Neural progenitor cell (in vitro differentiated cells): ENCODE results near the gene P2RX3. TPM values are rescaled to one million over a fixed set of nuclear protein-coding genes. Genes with fewer than 3 reads are reported as not detected.

Source experiments
- DNase-seq: peaks from one replicate; pipeline ENCODE4 v3.0.0-alpha.2; 2016; ENCODE audit warnings: low spot score
- H2AFZ ChIP-seq: fragments of 200-600 bp; sonication (generic); replicated peaks from 2 replicates; pipeline ENCODE4 v1.6.1; 2016; ENCODE audit warnings: antibody characterized with exemption
- H3F3A ChIP-seq: fragments of 200-600 bp; sonication (generic); 2 replicates; pipeline ENCODE4 v1.6.1; 2016; ENCODE audit warnings: antibody characterized with exemption, low read depth
- H3K27ac ChIP-seq: fragments of 200-600 bp; sonication (generic); 2 replicates; pipeline ENCODE4 v1.5.1; 2016; ENCODE audit warnings: mild to moderate bottlenecking
- H3K27me3 ChIP-seq: fragments of 200-600 bp; sonication (generic); 2 replicates; pipeline ENCODE4 v1.6.1; 2016; ENCODE audit warnings: mild to moderate bottlenecking, moderate library complexity
- H3K36me3 ChIP-seq: fragments of 200-600 bp; sonication (generic); 2 replicates; pipeline ENCODE4 v1.5.1; 2016
- H3K4me1 ChIP-seq: fragments of 200-600 bp; sonication (generic); 2 replicates; pipeline ENCODE4 v1.6.1; 2016; ENCODE audit warnings: mixed run types
- H3K4me2 ChIP-seq: fragments of 200-600 bp; sonication (generic); 2 replicates; pipeline ENCODE4 v1.6.1; 2016
- H3K4me3 ChIP-seq: fragments of 200-600 bp; sonication (generic); 2 replicates; pipeline ENCODE4 v1.5.1; 2016
- H3K79me2 ChIP-seq: fragments of 200-600 bp; sonication (generic); 2 replicates; pipeline ENCODE4 v1.6.1; 2016; ENCODE audit warnings: low read depth
- H3K9ac ChIP-seq: fragments of 200-600 bp; sonication (generic); 2 replicates; pipeline ENCODE4 v1.6.1; 2016
- H3K9me3 ChIP-seq: fragments of 200-600 bp; sonication (generic); 2 replicates; pipeline ENCODE4 v1.5.1; 2016; ENCODE audit warnings: low read depth
- H4K20me1 ChIP-seq: fragments of 200-600 bp; sonication (generic); 2 replicates; pipeline ENCODE4 v1.6.1; 2016; ENCODE audit warnings: low read depth
- H3K27ac Mint-ChIP-seq: 3 replicates; pipeline ENCODE4 v1.8.0; 2021; ENCODE audit warnings: mixed read lengths
- H3K27me3 Mint-ChIP-seq: 2 replicates; pipeline ENCODE4 v1.8.0; 2022; ENCODE audit warnings: low read depth, mild to moderate bottlenecking, inconsistent platforms, moderate library complexity, mixed read lengths; ENCODE audit not compliant: insufficient read depth
- H3K36me3 Mint-ChIP-seq: 3 replicates; pipeline ENCODE4 v1.8.0; 2021; ENCODE audit warnings: mixed read lengths
- H3K4me1 Mint-ChIP-seq: 3 replicates; pipeline ENCODE4 v1.8.0; 2021; ENCODE audit warnings: mixed read lengths
- H3K4me3 Mint-ChIP-seq: 3 replicates; pipeline ENCODE4 v1.8.0; 2021; ENCODE audit warnings: mild to moderate bottlenecking, moderate library complexity, mixed read lengths
- H3K9me3 Mint-ChIP-seq: 3 replicates; pipeline ENCODE4 v1.8.0; 2020; ENCODE audit warnings: mixed read lengths
- EZH2 ChIP-seq: fragments of 200-600 bp; sonication (generic); IDR thresholded peaks from 2 replicates; pipeline ENCODE4 v1.6.1; 2017; ENCODE audit warnings: antibody characterized with exemption, mild to moderate bottlenecking, moderate library complexity
- EZH2phosphoT487 ChIP-seq: fragments of 200-600 bp; sonication (generic); IDR thresholded peaks from 2 replicates; pipeline ENCODE4 v1.6.1; 2017; ENCODE audit warnings: antibody characterized with exemption
- total RNA-seq: library from RNA; depleted of rRNA; stranded (reverse); fragments of >200 nt; gene quantifications from 2 replicates; pipeline ENCODE4 v1.2.3, GENCODE V29; 2015; ENCODE audit warnings: low replicate concordance
- TF ChIP-seq, protein P1 (sequence below): fragments of 200-600 bp; sonication (generic); IDR thresholded peaks from 2 replicates; pipeline ENCODE4 v1.5.1; 2017; ENCODE audit warnings: antibody characterized with exemption, mild to moderate bottlenecking

The P2RX3 gene
- total RNA-seq, 1 donor from 2014 or later = 2.4 TPM

DNA sequence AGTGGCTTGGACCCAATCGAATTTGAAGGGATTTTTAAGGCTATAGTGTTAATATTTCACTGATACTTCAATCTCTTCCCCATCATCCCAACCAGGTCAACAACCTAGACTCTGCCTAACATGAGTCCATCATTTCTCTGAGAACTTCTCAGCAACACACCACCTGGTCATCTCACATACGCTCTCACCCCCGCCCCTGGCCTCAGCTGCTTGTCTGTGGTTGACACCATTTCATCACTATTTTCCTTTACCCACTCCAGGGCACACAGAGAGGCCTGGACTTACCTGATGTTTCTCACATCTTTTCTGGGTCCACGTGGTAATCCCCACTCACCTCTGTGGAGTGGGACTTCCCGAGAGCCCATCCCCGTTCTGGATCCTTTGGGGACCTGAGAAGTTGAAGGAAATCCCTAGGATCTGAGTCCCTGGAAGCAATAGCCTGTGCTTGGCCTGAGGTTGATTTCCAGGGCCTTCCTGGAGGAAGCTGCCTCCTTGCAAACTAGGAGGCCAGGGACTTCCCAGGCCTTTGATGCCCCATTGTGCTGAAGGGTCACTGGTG, 3.2 kb downstream of the P2RX3 start:
- Histone ChIP-seq H3K4me2 (no peak overlapping the region), H3K27ac (no peak overlapping the region), H3K79me2 (no peaks in the 10 kb centered on the region), H2AFZ (no peak overlapping the region), H3K36me3 (no peaks in the 10 kb centered on the region), H3K4me3 (no peak overlapping the region), H3K9ac (no peak overlapping the region), H3K4me1 (peaks cover 43% of the 10 kb centered on the region), H4K20me1 (no peaks in the 10 kb centered on the region), H3F3A (peaks cover 29% of the 10 kb centered on the region), H3K27me3 (no peaks in the 10 kb centered on the region), H3K9me3 (no peaks in the 10 kb centered on the region)
- Mint-ChIP-seq H3K9me3 (no peaks in the 10 kb centered on the region), H3K27ac (no peak overlapping the region), H3K27me3 (peaks cover 16% of the 10 kb centered on the region), H3K4me1 (peaks cover 43% of the 10 kb centered on the region), H3K36me3 (no peaks in the 10 kb centered on the region), H3K4me3 (no peak overlapping the region)
- TF ChIP-seq, protein P1, sequence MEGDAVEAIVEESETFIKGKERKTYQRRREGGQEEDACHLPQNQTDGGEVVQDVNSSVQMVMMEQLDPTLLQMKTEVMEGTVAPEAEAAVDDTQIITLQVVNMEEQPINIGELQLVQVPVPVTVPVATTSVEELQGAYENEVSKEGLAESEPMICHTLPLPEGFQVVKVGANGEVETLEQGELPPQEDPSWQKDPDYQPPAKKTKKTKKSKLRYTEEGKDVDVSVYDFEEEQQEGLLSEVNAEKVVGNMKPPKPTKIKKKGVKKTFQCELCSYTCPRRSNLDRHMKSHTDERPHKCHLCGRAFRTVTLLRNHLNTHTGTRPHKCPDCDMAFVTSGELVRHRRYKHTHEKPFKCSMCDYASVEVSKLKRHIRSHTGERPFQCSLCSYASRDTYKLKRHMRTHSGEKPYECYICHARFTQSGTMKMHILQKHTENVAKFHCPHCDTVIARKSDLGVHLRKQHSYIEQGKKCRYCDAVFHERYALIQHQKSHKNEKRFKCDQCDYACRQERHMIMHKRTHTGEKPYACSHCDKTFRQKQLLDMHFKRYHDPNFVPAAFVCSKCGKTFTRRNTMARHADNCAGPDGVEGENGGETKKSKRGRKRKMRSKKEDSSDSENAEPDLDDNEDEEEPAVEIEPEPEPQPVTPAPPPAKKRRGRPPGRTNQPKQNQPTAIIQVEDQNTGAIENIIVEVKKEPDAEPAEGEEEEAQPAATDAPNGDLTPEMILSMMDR = no peak
- TF ChIP-seq EZH2phosphoT487 (no peak), EZH2 (no peak)
- no peak for DNase-seq

- Histone ChIP-seq H3F3A (peaks cover 26% of the 10 kb centered on the region), H3K4me3 (no peak overlapping the region), H4K20me1 (no peaks in the 10 kb centered on the region), H2AFZ (peak overlapping the region; percentile 86), H3K4me2 (no peak overlapping the region), H3K27ac (no peak overlapping the region), H3K4me1 (peaks cover 42% of the 10 kb centered on the region), H3K9me3 (no peaks in the 10 kb centered on the region), H3K79me2 (no peaks in the 10 kb centered on the region), H3K27me3 (no peaks in the 10 kb centered on the region), H3K36me3 (no peaks in the 10 kb centered on the region), H3K9ac (no peak overlapping the region)
- Mint-ChIP-seq H3K36me3 (no peaks in the 10 kb centered on the region), H3K4me1 (peaks cover 40% of the 10 kb centered on the region), H3K4me3 (no peak overlapping the region), H3K27me3 (peaks cover 17% of the 10 kb centered on the region), H3K9me3 (no peaks in the 10 kb centered on the region), H3K27ac (peak overlapping the region; percentile 84)
- DNase-seq = no peak
- TF ChIP-seq EZH2phosphoT487 = no peak
- no peak for TF ChIP-seq EZH2
- TF ChIP-seq, protein P1 = no peak
Measured at GRCh38 chr11:57342702-57343101, 4.5 kb downstream of the P2RX3 start.

DNA sequence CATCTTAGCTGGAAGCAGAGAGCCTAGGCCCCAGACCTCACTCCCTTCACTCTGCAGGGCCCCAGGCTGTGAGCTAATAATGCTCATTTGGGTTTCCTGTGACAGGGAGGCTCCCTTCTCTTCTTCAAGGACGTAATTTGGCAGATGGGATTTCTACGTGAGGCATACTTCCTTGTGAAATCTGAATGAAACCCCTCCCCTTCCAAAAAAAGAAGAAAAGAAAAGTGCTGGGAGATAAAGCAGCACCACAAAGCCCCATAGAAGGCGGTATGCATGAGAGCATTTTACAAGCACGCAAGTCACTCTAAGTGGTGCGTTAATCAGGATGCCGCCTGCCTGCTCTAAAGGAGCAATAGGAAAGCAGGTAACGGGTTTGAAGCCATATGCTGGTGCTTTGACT, 5.7 kb downstream of the P2RX3 start:
- TF ChIP-seq EZH2 (no peak), EZH2phosphoT487 (no peak)
- TF ChIP-seq, protein P1 = no peak
- no peaks in the 10 kb centered on the region for H3K36me3 ChIP-seq
- H3K27ac ChIP-seq = no peak overlapping the region
- no peak overlapping the region for H3K27ac Mint-ChIP-seq
- H4K20me1 ChIP-seq = no peaks in the 10 kb centered on the region
- H3K4me2 ChIP-seq = peak overlapping the region; percentile 17
- H3K36me3 Mint-ChIP-seq = no peaks in the 10 kb centered on the region
- no peak overlapping the region for H3K4me3 Mint-ChIP-seq
- no peaks in the 10 kb centered on the region for H3K79me2 ChIP-seq
- peaks cover 26% of the 10 kb centered on the region for H3F3A ChIP-seq
- H3K9ac ChIP-seq = no peak overlapping the region
- H3K27me3 ChIP-seq = no peaks in the 10 kb centered on the region
- DNase-seq = no peak
- peaks cover 16% of the 10 kb centered on the region for H3K27me3 Mint-ChIP-seq
- no peaks in the 10 kb centered on the region for H3K9me3 Mint-ChIP-seq
- H2AFZ ChIP-seq = peak overlapping the region; percentile 74
- H3K4me1 ChIP-seq = peaks cover 31% of the 10 kb centered on the region
- no peak overlapping the region for H3K4me3 ChIP-seq
- no peaks in the 10 kb centered on the region for H3K9me3 ChIP-seq
- H3K4me1 Mint-ChIP-seq = peaks cover 37% of the 10 kb centered on the region
